ENCODE results near the gene CCM2.
A peak's percentile ranks its signal among the peaks of the same experiment; 100 is the strongest.

The CCM2 gene

DNA sequence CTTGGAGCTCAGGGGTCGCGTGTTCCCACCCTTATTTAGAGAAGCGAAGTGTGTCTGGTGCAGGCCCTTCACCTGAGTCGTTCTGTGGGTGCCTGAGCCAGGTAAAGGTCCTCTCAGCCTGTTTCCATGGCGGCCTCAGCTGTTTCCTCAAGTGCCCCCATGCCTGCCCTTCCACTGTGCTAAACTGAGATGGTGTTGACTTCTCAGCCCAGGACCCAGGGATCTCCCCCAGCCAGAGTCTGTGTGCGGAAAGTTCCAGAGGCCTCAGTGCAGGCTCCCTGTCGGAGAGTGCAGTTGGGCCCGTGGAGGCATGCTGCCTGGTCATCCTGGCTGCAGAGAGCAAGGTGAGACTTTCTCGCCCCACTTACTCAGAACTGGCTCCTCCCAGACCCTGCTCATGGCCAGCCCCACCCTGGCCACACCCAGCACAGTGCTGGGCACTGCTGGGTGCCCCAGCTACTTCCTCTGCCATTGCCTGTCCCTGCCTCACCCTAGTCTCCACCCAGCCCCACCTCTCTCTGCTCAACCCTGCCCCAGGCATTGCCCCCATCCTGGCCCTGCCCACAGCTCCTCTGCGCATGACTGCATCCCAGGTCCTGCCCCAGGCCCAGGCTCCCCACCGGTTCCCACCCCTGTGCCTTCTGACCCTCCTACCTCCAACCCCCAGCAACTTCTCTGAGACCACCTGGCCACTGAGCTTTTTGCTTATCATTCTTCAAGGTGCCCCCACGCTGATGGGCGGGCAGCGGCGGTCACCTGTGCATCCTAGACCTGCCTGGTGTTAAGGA lies 68.4 kb downstream of the CCM2 start:
- DNase-seq (ENCODE audit: extremely low spot score), result no peak
- TF ChIP-seq, protein P1, sequence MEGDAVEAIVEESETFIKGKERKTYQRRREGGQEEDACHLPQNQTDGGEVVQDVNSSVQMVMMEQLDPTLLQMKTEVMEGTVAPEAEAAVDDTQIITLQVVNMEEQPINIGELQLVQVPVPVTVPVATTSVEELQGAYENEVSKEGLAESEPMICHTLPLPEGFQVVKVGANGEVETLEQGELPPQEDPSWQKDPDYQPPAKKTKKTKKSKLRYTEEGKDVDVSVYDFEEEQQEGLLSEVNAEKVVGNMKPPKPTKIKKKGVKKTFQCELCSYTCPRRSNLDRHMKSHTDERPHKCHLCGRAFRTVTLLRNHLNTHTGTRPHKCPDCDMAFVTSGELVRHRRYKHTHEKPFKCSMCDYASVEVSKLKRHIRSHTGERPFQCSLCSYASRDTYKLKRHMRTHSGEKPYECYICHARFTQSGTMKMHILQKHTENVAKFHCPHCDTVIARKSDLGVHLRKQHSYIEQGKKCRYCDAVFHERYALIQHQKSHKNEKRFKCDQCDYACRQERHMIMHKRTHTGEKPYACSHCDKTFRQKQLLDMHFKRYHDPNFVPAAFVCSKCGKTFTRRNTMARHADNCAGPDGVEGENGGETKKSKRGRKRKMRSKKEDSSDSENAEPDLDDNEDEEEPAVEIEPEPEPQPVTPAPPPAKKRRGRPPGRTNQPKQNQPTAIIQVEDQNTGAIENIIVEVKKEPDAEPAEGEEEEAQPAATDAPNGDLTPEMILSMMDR (IDR thresholded peaks at IDR 0.05; ENCODE audit: control extremely low read depth, extremely low read depth, low read depth, missing control alignments), result no peak
- POLR2A ChIA-PET, result no interaction called here
- CTCF ChIA-PET, result interaction anchor here (1.1 kb wide), 1 partner anchor 47 kb away, joined by 4 read pairs; no protein-coding TSS in a partner anchor

DNA sequence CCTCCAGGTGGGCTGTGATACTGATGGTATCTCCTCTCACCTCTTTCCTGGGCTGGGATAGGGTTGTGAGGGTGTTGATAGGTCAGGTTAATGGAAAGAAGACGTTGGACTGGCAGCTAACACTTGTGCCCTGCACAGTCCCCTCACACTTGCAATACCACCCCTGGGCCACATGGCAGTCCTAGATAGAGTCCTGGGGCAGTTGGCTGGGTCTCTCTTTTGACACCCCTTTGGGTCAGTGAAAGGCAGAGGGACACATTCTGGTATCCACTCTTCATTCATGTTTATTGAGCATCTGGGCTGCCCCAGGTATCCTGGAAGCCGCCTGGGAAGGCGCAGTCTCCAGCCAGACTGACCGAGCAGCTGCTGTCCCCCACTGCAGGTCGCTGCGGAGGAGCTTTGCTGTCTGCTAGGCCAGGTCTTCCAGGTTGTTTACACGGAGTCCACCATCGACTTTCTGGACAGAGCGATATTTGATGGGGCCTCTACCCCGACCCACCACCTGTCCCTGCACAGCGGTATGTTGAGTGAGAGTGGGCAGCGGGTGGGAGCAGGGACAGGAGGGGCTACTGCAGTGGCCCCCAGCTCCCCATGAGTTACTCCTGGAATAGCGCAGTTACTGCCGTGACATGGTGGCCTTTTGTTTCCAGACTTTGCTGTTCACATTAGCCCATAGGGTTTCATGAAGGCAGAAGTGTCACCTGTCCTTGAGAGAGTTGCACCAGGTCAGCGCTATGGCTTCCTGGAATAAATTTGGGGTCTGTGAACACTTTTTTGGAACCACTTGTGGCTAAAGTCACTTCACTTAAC lies 69.6 kb downstream of the CCM2 start:
- POLR2A ChIA-PET, result no interaction called here

GRCh38 chr7:45070254-45070642 lies 70.2 kb downstream of the CCM2 start:
- POLR2A ChIA-PET, result no interaction called here
- no peak for DNase-seq (ENCODE audit: extremely low spot score)
- TF ChIP-seq, protein P1 (IDR thresholded peaks at IDR 0.05; ENCODE audit: control extremely low read depth, extremely low read depth, low read depth, missing control alignments), result no peak
- CTCF ChIA-PET, result interaction anchor here (0.9 to 1.7 kb wide), 3 partner anchors 34 to 213 kb away, joined by 3 to 5 read pairs (median 4); no protein-coding TSS in a partner anchor

More for the DNA sequence above, 69.6 kb downstream of the CCM2 start:
- TF ChIP-seq, protein P1 (IDR thresholded peaks at IDR 0.05; ENCODE audit: control extremely low read depth, extremely low read depth, low read depth, missing control alignments), result no peak
- peak; percentile 18 for DNase-seq (ENCODE audit: extremely low spot score)
- CTCF ChIA-PET, result interaction anchor here (1.1 to 1.3 kb wide), 2 partner anchors 48 to 96 kb away, joined by 4 to 5 read pairs; no protein-coding TSS in a partner anchor

DNA sequence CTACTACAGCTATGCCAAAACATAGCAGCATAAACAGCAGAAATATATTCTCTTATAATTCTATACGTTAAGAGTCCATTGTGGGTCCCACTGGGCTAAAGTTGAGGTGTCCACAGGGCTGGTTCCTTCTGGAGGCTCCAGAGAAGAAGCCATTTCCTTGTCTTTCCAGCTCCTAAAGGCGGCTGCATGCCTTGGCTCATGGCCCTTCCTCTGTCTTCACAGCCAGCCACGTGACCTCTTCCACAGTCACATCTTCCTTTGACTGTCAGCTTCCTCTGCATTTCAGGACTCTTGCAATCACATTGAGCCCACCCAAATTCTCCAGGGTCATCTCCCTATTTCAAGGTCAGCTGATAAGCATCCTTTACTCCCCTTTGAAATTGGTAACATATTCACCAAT lies 71.5 kb downstream of the CCM2 start:
- POLR2A ChIA-PET, result no interaction called here

DNA sequence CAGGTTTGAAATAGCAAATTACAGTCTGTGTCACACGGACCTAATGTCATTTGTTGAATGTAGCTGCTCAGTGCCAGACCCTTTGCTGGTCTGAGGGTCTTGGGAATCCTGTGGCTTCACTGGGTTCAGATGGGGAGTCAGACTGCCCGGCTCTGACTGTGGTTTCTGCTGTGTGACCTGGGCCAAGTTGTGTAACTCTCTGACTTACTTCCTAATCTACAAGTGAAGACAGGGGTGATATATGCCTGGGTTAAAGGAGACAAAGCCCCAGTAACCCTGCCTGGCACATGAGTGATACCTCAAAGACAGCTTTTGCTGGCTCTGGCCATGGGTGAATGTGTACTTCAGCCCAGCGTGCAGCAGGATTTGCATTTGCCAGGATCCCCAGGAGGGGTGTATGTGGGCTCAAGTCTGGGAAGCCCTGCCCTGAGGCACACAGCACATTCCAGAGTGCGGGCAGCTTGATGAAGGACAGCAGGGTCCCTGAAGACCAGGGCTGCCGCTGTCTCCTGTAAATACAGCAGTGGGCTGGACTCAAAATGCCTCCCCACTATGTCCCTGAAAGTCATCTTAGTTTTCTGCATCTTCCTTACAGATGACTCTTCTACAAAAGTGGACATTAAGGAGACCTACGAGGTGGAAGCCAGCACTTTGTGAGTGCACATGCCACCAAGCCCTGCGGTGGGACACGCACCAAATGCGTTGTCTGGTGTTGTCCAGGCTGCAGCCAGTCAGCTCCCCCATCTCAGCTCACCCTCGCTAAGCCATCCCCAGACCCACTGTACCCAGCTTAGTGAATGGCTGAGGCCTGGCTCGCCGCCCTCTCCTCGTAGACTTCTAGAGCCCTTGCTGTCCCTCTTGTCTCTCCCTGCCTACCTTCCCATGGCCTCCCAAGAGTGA lies 72.4 kb downstream of the CCM2 start:
- TF ChIP-seq, protein P1 (IDR thresholded peaks at IDR 0.05; ENCODE audit: control extremely low read depth, extremely low read depth, low read depth, missing control alignments), result no peak
- ChIA-PET POLR2A (no interaction called here), CTCF (interaction anchor here (1.0 to 1.8 kb wide), 4 partner anchors 17 to 99 kb away, joined by 3 to 8 read pairs (median 4); no protein-coding TSS in a partner anchor)
- DNase-seq (ENCODE audit: extremely low spot score), result no peak

More for the DNA sequence above, 71.5 kb downstream of the CCM2 start:
- no peak for DNase-seq (ENCODE audit: extremely low spot score)
- CTCF ChIA-PET, result interaction anchor here (1.2 to 1.8 kb wide), 3 partner anchors 16 to 64 kb away, joined by 3 to 8 read pairs (median 4); no protein-coding TSS in a partner anchor
- TF ChIP-seq, protein P1 (IDR thresholded peaks at IDR 0.05; ENCODE audit: control extremely low read depth, extremely low read depth, low read depth, missing control alignments), result no peak
